GM11168 (cell line): ENCODE measurements around the gene SLC8A3.
"Not testable (repeated sequence)": the region's sequence is repeated elsewhere in the genome, so short reads cannot be mapped to it uniquely, and the experiment has no call there.

Experiments used
- in situ Hi-C: fragments of 300-500 bp; cut with MboI; formaldehyde crosslinking; loops from one replicate; pipeline ENCODE4 v1.12.0; 2022; ENCODE audit warnings: low sequenced_read_pairs; ENCODE audit not compliant: unreplicated experiment

Gene SLC8A3, protein sequence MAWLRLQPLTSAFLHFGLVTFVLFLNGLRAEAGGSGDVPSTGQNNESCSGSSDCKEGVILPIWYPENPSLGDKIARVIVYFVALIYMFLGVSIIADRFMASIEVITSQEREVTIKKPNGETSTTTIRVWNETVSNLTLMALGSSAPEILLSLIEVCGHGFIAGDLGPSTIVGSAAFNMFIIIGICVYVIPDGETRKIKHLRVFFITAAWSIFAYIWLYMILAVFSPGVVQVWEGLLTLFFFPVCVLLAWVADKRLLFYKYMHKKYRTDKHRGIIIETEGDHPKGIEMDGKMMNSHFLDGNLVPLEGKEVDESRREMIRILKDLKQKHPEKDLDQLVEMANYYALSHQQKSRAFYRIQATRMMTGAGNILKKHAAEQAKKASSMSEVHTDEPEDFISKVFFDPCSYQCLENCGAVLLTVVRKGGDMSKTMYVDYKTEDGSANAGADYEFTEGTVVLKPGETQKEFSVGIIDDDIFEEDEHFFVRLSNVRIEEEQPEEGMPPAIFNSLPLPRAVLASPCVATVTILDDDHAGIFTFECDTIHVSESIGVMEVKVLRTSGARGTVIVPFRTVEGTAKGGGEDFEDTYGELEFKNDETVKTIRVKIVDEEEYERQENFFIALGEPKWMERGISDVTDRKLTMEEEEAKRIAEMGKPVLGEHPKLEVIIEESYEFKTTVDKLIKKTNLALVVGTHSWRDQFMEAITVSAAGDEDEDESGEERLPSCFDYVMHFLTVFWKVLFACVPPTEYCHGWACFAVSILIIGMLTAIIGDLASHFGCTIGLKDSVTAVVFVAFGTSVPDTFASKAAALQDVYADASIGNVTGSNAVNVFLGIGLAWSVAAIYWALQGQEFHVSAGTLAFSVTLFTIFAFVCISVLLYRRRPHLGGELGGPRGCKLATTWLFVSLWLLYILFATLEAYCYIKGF

DNA sequence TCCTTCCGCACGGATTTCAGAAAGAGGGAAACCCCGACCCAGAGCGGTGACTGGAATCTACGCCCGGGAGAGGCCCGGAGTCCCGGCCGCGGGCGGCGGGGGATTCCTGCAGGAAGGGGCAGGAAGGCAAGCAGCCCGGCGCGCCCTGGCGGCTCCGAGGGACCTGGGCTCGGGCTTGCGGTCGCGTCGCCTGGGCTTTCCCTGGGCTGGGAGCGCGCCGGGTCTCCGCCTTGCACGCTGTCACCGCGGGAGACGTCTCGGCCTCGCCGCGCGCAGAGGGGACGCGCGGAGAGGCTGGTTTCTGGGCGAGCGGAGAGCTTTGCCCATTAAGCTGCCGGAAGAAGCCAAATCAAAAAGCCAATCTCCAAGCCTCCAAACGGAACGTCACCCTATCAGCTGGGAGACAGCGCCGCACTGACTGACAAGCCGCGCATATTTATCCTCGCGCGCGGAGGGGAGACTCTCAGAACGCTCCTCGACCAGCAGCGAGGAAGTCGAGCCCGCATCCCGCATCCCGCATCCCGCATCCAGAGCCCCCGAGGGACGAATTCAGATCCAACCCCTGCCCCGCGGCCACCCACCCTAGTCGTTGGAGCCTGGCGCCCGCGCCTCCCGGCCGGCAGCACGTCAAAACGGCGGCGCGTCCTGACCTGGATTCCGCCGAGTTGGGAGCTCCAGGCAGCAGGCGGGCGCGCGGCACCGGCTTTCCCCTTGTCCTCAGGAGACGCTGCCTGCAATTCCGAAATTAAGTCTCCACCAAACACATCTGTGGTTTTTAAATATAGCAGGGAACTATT is at the start of gene SLC8A3:
SLC8A3 (minus strand) TSS at position 293 of the 797 bp plus-strand sequence. CDS start 20,529 bp downstream, outside the sequence.
- in situ Hi-C loops: no loop called here

DNA sequence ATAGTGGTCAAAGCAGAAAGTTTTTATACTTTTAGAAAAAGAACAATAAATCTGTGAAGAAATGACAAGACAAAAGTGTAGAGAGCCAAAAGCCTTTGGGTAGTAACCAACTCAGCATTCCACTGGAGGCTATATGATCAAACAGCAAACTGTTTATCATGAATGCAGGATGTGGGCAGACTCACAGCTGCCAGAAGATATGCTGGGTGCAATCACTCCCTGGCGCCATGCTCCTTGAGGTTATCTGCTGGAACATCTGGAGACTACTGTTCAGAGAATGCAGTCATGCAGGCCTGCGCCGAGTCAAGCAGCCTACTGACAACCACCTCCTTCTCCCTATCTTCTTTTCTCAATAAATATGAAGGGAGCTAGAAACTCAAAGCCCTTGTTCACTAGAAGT is 49.0 kb upstream of the SLC8A3 start:
- in situ Hi-C loops: no loop called here

DNA sequence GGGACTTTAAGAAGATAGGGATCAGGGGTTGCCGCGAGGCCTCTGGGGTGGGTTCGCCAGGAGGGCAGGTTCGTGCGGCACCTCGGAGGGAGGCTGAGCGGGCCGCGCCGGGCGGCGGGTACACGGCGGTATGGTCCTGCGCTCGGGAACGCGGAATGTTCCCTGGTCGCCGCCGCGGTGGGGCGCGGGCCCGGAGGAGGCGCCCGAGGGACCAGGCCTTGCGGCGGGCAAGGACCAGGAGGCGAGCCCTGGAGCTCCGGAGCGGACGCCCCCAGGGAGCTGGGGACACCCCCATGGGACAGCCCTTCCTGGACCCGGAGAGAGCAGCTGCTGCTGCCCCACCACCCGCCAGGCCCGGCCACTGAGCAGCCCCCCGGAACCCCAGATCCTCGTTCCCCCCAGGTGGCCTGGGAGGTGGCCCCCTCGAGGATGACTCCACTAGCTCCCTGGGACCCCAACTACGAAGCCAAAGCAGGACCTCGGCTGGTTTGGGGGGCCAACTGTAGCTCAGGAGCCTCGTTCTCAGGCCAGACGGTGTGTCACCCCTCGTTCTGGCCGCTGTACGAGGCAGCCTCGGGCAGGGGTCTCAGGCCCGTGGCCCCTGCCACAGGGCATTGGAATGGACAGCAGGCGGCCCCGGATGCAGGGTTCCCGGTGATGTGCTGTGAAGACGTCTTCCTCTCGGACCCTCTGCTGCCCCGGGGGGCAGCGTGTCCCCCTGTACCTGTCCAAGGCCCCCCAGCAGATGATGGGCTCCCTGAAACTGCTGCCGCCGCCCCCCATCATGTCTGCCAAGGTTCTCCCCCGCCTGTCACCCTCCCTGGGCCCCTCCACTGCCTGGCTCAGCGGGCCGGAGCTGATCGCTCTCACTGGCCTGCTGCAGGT is 45.6 kb upstream of the SLC8A3 start:
- in situ Hi-C loops: no loop called here

DNA sequence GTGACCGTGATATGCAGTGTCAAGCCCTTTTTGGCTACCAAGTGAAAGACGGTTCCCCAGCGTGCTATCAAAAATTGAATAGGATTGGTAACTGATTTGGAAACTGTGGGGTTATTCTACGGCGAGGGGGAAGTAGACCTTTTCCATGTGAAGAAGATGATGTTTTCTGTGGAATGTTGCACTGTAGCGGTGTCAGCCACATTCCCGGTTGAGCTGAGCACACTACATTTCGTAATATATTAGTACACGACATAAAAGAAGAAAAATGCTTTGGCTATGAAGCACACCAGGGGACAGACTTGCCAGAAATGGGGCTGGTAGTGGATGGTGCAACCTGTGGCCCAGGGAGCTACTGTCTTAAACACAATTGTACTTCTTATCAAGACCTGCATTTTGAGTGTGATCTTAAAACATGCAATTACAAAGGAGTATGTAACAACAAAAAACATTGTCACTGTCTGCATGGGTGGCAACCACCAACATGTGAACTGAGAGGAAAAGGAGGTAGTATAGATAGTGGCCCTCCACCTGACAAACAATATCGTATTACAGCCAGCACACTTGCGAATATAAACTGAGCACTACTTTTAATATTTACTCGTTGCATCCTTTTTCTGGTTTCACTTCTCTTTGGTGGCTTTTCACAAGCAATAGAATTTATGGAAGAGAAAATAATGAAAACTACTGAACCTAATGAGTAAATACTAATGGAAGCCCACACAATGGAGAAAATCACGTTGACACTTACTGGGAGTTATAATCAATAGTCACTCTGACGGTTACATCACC is 43.2 kb upstream of the SLC8A3 start:
- in situ Hi-C loops: not testable (repeated sequence)

DNA sequence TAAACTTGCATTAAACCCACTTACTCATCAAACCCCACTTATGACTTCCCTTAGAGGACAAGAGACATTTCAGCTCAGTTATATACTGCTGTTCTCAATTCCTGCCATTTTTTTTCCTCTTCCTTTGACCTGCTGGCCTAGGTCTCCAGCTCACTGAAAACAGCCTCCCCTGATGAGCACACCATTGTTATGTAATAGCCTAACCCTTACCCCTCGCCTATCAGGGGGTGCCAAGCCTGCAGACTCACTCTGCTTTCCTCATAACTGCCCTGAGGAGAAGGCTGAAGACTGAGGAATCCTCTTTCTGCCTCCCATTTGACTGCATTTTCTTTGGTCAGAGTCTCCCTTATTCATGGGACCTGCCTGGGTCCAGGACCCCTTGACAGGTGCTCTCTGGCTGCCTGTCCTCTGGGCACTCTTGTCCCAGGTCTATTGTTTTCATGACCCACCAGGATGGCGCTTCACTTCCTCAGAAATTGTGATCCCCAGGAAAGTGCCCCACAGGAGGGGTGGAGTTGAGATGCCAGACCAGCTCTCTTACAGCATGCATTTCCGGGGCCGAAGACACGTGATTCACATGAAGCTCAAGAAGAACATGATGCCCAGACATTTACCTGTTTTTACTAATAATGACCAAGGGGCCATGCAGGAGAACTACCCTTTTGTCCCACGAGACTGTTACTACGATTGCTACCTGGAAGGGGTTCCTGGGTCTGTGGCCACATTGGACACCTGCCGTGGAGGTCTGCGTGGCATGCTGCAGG is 41.3 kb upstream of the SLC8A3 start:
- in situ Hi-C loops: not testable (repeated sequence)

DNA sequence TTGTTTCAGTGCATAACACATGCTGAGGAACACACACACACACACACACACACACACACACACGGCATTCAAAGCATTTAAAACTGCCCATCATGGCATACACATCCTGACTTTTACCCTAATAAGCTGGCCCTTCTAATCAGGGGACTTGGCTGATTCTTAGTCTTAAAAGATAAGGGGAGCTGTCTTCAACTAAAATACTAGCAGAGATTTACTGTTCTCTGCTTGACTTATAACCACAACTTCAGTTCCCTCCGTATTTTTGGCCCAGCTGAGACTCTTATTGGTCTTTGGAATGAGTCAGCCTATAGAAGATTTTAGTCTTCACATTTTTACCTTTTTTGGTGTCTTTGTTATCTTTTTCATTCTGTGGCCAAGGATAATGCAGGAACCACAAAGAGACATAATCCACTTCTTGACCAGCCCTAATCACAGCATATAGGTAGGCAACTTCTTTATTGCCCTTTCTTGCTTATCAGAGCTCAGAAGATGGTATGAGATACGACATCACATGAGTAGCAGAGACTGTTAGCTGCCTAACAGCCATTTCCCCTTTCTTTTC is 25.1 kb upstream of the SLC8A3 start:
- in situ Hi-C loops: no loop called here

DNA sequence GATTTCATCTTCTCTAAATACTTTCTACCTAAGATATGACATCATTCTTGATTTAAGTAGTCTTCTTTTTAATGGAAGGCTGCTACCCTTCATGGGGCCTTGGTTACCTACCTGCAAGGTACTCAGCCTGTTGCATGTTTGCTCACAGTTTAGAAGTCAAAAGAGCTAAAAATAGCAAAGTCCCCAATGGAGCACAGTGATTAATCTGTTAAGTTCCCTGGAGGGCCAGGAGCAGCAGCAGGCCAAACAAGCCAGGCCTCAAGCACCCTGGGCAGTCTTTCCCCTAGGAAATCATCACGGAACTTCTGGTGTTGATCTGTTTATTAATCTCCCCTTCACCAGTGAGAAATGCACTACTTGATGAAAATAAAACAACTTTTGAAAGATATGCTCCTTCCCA is 24.0 kb upstream of the SLC8A3 start:
- in situ Hi-C loops: no loop called here

DNA sequence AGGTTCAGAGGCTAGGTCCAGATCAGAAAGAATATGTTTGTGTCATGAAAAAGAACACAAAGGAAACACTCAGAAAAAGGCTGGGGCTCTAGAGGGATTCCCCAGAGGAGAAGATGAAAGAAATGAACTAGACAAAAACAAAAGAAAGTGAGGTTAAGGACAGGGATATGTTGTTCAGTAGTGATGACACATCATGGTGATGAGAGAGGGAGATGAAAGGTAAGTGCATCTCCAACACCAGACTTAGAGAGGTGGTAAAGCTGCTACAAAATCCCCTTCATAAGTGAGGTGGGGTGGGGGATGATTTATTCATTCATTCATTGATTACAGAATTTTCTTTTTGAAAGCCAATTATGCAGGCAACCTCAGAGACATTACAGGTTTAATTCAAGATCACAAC is 19.6 kb upstream of the SLC8A3 start:
- in situ Hi-C loops: no loop called here

DNA sequence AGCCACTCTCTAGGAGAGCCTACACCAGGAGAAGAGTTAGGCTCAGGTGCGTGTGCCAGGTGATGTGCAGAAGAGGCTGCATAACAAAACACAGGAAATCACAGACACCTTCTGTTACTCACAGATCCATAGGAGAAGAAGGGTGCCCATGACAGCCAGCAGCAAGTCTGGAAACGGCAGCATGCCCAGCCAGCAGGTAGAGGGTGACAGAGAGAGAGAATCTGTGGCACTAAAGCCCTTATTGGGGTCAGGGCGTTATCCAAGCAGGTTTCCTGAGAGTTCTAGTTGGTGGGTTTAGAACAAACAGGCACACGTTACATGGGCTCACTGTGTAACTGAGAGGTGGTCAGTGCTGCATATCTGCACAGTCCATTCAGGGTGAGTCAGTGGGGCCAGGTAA is 14.9 kb upstream of the SLC8A3 start:
- in situ Hi-C loops: no loop called here

DNA sequence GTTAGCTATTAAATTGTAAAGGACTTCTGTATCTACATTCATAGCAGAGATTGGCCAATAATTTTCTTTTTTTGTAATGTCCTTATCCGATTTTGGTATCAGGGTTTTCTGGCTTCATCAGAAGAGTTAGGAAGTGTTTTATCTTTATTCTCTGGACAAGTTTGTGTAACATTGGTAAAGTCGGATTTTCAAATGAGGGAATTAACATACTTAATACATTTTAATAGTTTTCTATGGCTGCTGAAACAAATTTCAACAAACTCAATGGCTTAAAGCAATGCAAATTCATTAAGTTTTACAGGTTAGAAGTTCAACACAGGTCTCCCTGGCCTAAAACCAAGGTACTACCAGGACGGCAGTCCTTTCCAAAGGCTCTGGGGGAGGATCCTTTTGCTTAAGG is 13.2 kb upstream of the SLC8A3 start:
- in situ Hi-C loops: no loop called here

DNA sequence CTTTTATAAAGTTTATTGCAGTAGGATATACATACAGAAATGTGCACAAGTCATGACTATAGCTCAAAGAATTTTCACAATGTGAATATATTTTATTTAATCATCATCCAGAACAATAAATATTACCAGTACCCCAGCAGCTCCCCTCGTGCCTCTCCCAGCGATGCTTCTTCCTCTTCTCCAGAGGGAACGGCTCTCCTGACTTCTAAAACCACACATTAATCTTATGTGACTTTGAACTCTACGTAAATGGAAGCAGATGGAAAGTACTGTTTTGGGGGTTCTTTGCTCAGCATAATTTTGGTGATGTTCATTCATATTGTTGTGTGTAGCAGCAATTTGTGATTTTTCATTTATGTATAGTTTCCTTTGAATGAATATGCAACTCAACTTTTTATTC is 4.6 kb upstream of the SLC8A3 start:
- in situ Hi-C loops: no loop called here

DNA sequence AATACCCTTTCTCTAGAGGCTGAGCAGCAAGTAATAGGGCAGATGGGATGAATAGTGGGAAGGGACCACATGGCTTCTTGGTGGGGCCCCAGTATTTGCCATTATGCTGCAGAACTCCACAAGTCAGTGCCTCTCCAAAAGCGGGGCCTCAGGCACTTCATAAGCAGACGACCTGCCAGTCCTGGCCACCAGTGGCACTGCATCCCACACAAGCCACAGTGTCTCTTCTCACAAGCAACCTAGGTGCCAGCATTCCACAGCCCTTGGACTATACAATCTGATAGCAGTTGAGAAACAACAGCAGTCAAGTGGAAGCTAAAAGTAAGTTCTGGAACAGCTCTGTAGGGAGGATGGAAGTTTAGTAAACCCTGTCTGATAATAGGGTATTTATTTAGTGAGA is 4.2 kb upstream of the SLC8A3 start:
- in situ Hi-C loops: no loop called here

DNA sequence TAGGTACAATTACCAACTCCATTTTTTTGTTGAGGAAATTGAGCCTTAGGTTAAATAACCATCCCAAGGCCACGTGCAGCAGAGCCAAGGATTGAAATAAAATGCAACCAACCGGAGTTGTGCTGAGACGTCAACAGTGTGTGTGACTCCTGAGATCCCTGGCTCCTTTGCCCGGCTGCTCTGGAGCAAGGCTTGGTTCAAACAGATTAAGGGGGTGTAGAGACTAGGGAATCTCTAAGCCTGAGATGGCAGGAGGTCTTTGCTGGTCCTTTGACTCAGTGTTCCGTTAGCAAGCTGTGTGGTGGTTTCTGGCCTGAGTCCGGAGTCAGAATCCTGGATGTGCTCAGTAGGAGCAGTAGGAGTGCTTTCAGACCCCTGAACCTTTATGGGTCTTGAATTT is 1.4 kb upstream of the SLC8A3 start:
- in situ Hi-C loops: no loop called here

DNA sequence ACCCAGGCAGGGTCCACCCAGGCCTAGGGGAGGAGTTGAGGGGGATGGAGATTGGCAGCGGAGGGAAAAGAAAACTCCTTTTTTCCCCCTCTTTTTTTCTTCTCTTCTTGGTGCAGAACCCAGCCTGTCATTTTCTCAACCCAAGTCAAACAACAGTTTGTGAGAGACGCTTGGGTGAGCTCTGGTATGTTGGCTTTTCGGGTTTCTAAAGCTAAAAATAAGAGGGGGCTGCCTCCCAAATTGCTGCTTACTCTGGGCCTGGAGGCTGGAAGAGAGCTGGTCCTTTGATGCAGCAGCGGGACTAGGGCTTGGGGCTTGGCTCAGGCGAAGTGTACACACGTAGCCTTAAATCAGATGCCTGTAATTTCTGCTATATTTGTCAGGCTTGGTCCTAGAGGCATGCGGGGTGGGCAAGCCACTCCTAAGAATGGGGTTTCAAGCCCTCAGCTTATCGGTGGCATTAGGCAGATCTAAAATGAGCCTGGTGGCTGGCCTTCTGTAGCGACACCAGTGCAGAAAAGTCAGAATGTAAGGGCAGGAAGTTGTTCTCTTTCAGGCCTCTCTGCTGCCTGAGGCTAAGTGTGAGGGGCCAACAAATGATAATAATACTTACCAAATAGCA is 816 bp upstream of the SLC8A3 start:
- in situ Hi-C loops: no loop called here

DNA sequence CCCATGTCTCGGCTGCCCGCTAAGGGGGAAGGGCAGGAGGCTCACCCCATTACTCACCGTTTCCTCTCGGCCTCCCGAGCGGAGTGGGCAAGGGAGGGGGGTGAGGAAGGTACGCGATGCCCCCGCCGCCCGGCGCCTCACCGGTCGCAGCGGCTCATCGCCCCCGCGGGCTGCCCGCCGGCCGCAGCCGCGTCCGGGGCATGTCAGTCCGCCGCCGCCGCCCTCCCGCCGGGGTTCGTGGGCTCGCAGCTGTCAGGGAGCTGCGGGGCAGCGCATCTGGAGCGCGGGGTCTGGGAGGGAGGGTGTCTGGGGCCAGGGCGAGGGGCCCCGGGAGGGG is 461 bp downstream of the SLC8A3 start:
- in situ Hi-C loops: no loop called here

DNA sequence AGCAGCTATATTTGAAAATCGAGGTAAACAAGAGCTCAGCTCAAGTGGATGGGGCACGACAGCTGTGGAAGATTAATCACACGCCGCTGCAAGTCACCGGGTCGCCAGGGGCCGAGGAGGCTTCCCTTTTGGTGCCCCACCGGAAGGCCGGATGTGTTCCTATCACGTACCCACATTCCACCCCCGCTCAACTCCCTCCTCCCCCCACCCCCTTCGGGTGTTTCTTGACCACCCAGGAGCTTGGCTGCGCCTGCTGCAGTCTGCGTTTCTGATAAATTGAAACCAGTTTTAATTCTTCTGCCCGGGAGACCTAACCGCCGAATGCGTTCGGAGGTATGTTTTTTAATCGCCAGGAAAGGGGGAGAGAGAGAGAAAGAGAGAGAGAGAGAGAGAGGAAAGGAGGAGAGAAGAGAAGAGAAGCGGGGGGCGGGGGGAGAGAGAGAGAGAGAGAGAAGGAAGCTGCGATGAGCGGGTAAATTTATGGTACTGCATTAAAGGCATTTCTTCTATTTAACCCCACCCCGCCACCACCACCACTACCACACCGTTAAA is 1.8 kb downstream of the SLC8A3 start:
- in situ Hi-C loops: no loop called here

DNA sequence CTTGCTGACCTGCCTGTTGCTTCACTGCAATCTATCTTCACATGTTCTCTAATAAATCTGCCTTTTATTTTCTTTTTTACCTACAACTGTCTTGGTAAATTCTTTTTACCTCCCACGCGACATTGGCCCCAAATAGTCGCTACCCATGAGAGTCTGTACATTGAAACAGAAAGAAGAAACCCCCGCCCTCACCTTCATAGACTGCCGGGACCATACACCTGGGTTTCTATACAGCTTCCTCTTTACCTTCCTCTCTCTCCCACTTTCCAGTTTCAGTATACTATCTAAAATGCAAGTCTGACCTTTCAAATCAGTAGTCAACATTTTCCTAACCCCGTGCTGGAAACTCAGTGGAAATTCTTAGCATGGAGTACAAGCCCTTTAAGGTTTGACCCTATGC is 4.8 kb downstream of the SLC8A3 start:
- in situ Hi-C loops: no loop called here
